ENCODE measurements around the gene GPR180.
A peak's percentile ranks its signal among the peaks of the same experiment; 100 is the strongest.

GPR180 gene

GRCh38 chr13:94583926-94584325, 17.7 kb upstream of the GPR180 start:
- peaks cover 17 to 69% (median 45%) of the 10 kb centered on the region in 4 experiments for H3K36me3 ChIP-seq (ENCODE audit: control insufficient read depth in 4 of 4, insufficient read depth in 4 of 4, low read length in 3 of 4)

GRCh38 chr13:94585543-94586101, 16.0 kb upstream of the GPR180 start:
- Histone ChIP-seq H3K27ac (ENCODE audit: insufficient read depth in 1 of 2, low read depth in 1 of 2, low read length in 2 of 2, poor library complexity in 1 of 2, severe bottlenecking in 2 of 2) (no peak overlapping the region), H3K9me3 (ENCODE audit: control extremely low read depth in 1 of 5, control insufficient read depth in 4 of 5, insufficient read depth in 2 of 5, low read depth in 1 of 5, low read length in 4 of 5) (no peaks in the 10 kb centered on the region), H3K36me3 (ENCODE audit: control insufficient read depth in 4 of 4, insufficient read depth in 4 of 4, low read length in 3 of 4) (peaks cover 12 to 58% (median 33%) of the 10 kb centered on the region in 4 experiments), H3K27me3 (replicated peaks in 2 of 5; ENCODE audit: control insufficient read depth in 4 of 5, insufficient read depth in 5 of 5, low read length in 4 of 5) (no peaks in the 10 kb centered on the region), H3K4me3 (ENCODE audit: control insufficient read depth in 1 of 7, extremely low read depth in 1 of 7, insufficient read depth in 4 of 7, low read depth in 2 of 7, low read length in 6 of 7) (no peak overlapping the region), H3K4me1 (ENCODE audit: control extremely low read depth in 1 of 4, control insufficient read depth in 4 of 4, insufficient read depth in 4 of 4, low read length in 3 of 4) (no peaks in the 10 kb centered on the region)
- no peak for DNase-seq
- ChIA-PET POLR2A (no interaction called here), CTCF (no interaction called here)
- 93% methylated on average over 5 of the region's 6 CpGs for WGBS (ENCODE audit: insufficient coverage)

More at GRCh38 chr13:94583926-94584325, 17.7 kb upstream of the GPR180 start:
- H3K9me3 ChIP-seq (ENCODE audit: control extremely low read depth in 1 of 5, control insufficient read depth in 4 of 5, insufficient read depth in 2 of 5, low read depth in 1 of 5, low read length in 4 of 5) = no peaks in the 10 kb centered on the region
- POLR2A ChIA-PET = no interaction called here
- H3K4me1 ChIP-seq (ENCODE audit: control extremely low read depth in 1 of 4, control insufficient read depth in 4 of 4, insufficient read depth in 4 of 4, low read length in 3 of 4) = no peaks in the 10 kb centered on the region
- no CpG with 5 or more reads among the region's 1 CpG for WGBS (ENCODE audit: insufficient coverage)
- CTCF ChIA-PET = no interaction called here
- H3K27me3 ChIP-seq (replicated peaks in 2 of 5; ENCODE audit: control insufficient read depth in 4 of 5, insufficient read depth in 5 of 5, low read length in 4 of 5) = no peaks in the 10 kb centered on the region
- H3K27ac ChIP-seq (ENCODE audit: insufficient read depth in 1 of 2, low read depth in 1 of 2, low read length in 2 of 2, poor library complexity in 1 of 2, severe bottlenecking in 2 of 2) = no peak overlapping the region
- no peak overlapping the region for H3K4me3 ChIP-seq (ENCODE audit: control insufficient read depth in 1 of 7, extremely low read depth in 1 of 7, insufficient read depth in 4 of 7, low read depth in 2 of 7, low read length in 6 of 7)
- DNase-seq = no peak

- POLR2A ChIA-PET = no interaction called here
- H3K27ac ChIP-seq (ENCODE audit: insufficient read depth in 1 of 2, low read depth in 1 of 2, low read length in 2 of 2, poor library complexity in 1 of 2, severe bottlenecking in 2 of 2) = no peak overlapping the region
- H3K9me3 ChIP-seq (ENCODE audit: control extremely low read depth in 1 of 5, control insufficient read depth in 4 of 5, insufficient read depth in 2 of 5, low read depth in 1 of 5, low read length in 4 of 5) = no peaks in the 10 kb centered on the region
- H3K27me3 ChIP-seq (replicated peaks in 2 of 5; ENCODE audit: control insufficient read depth in 4 of 5, insufficient read depth in 5 of 5, low read length in 4 of 5) = no peaks in the 10 kb centered on the region
- H3K36me3 ChIP-seq (ENCODE audit: control insufficient read depth in 4 of 4, insufficient read depth in 4 of 4, low read length in 3 of 4) = peaks cover 6 to 55% (median 32%) of the 10 kb centered on the region in 4 experiments
- WGBS (ENCODE audit: insufficient coverage) = 100% methylated on average over 4 of the region's 7 CpGs
- DNase-seq = no peak
- H3K4me1 ChIP-seq (ENCODE audit: control extremely low read depth in 1 of 4, control insufficient read depth in 4 of 4, insufficient read depth in 4 of 4, low read length in 3 of 4) = no peaks in the 10 kb centered on the region
- CTCF ChIA-PET = interaction anchor here (1.2 kb wide), 1 partner anchor 31 kb away, joined by 4 read pairs; no protein-coding TSS in a partner anchor
- no peak overlapping the region for H3K4me3 ChIP-seq (ENCODE audit: control insufficient read depth in 1 of 7, extremely low read depth in 1 of 7, insufficient read depth in 4 of 7, low read depth in 2 of 7, low read length in 6 of 7)
These were observed 15.3 kb upstream of the GPR180 start for GRCh38 chr13:94586371-94586770.

GRCh38 chr13:94588541-94588940, 13.1 kb upstream of the GPR180 start:
- Histone ChIP-seq H3K27ac (ENCODE audit: insufficient read depth in 1 of 2, low read depth in 1 of 2, low read length in 2 of 2, poor library complexity in 1 of 2, severe bottlenecking in 2 of 2) (no peak overlapping the region), H3K4me1 (ENCODE audit: control extremely low read depth in 1 of 4, control insufficient read depth in 4 of 4, insufficient read depth in 4 of 4, low read length in 3 of 4) (peaks cover 0 to under 1% (median under 1%) of the 10 kb centered on the region in 4 experiments), H3K9me3 (ENCODE audit: control extremely low read depth in 1 of 5, control insufficient read depth in 4 of 5, insufficient read depth in 2 of 5, low read depth in 1 of 5, low read length in 4 of 5) (no peaks in the 10 kb centered on the region), H3K27me3 (replicated peaks in 2 of 5; ENCODE audit: control insufficient read depth in 4 of 5, insufficient read depth in 5 of 5, low read length in 4 of 5) (no peaks in the 10 kb centered on the region), H3K36me3 (ENCODE audit: control insufficient read depth in 4 of 4, insufficient read depth in 4 of 4, low read length in 3 of 4) (peaks cover 3 to 47% (median 24%) of the 10 kb centered on the region in 4 experiments), H3K4me3 (ENCODE audit: control insufficient read depth in 1 of 7, extremely low read depth in 1 of 7, insufficient read depth in 4 of 7, low read depth in 2 of 7, low read length in 6 of 7) (no peak overlapping the region)
- POLR2A ChIA-PET = no interaction called here
- 89% methylated on average over 2 of the region's 4 CpGs for WGBS (ENCODE audit: insufficient coverage)
- CTCF ChIA-PET = no interaction called here
- no peak for DNase-seq

- no peak for DNase-seq
- H3K4me3 ChIP-seq (ENCODE audit: control insufficient read depth in 1 of 7, extremely low read depth in 1 of 7, insufficient read depth in 4 of 7, low read depth in 2 of 7, low read length in 6 of 7) = no peak overlapping the region
- H3K4me1 ChIP-seq (ENCODE audit: control extremely low read depth in 1 of 4, control insufficient read depth in 4 of 4, insufficient read depth in 4 of 4, low read length in 3 of 4) = peaks cover 8 to 20% (median 16%) of the 10 kb centered on the region in 4 experiments
- ChIA-PET POLR2A (no interaction called here), CTCF (interaction anchor here (1.5 kb wide), 1 partner anchor 27 kb away, joined by 8 read pairs; no protein-coding TSS in a partner anchor)
- peaks cover 0 to 35% (median 15%) of the 10 kb centered on the region in 4 experiments for H3K36me3 ChIP-seq (ENCODE audit: control insufficient read depth in 4 of 4, insufficient read depth in 4 of 4, low read length in 3 of 4)
- no peaks in the 10 kb centered on the region for H3K27me3 ChIP-seq (replicated peaks in 2 of 5; ENCODE audit: control insufficient read depth in 4 of 5, insufficient read depth in 5 of 5, low read length in 4 of 5)
- no CpG with 5 or more reads among the region's 3 CpGs for WGBS (ENCODE audit: insufficient coverage)
- no peak overlapping the region for H3K27ac ChIP-seq (ENCODE audit: insufficient read depth in 1 of 2, low read depth in 1 of 2, low read length in 2 of 2, poor library complexity in 1 of 2, severe bottlenecking in 2 of 2)
- no peaks in the 10 kb centered on the region for H3K9me3 ChIP-seq (ENCODE audit: control extremely low read depth in 1 of 5, control insufficient read depth in 4 of 5, insufficient read depth in 2 of 5, low read depth in 1 of 5, low read length in 4 of 5)
These were observed 10.9 kb upstream of the GPR180 start for GRCh38 chr13:94590744-94591143.

GRCh38 chr13:94595001-94595949, 6.4 kb upstream of the GPR180 start:
- H3K27ac ChIP-seq (ENCODE audit: insufficient read depth in 1 of 2, low read depth in 1 of 2, low read length in 2 of 2, poor library complexity in 1 of 2, severe bottlenecking in 2 of 2) = peak overlapping the region; percentile 67 to 90
- no peaks in the 10 kb centered on the region for H3K9me3 ChIP-seq (ENCODE audit: control extremely low read depth in 1 of 5, control insufficient read depth in 4 of 5, insufficient read depth in 2 of 5, low read depth in 1 of 5, low read length in 4 of 5)
- peaks cover 0 to 22% (median 7%) of the 10 kb centered on the region in 4 experiments for H3K36me3 ChIP-seq (ENCODE audit: control insufficient read depth in 4 of 4, insufficient read depth in 4 of 4, low read length in 3 of 4)
- POLR2A ChIA-PET = interaction anchor here (0.8 kb wide), 1 partner anchor 46 kb away, joined by 3 read pairs; no protein-coding TSS in a partner anchor
- CTCF ChIA-PET = interaction anchor here (0.9 to 3.5 kb wide), 5 partner anchors 16 to 159 kb away, joined by 3 to 12 read pairs (median 4); no protein-coding TSS in a partner anchor
- H3K4me1 ChIP-seq (ENCODE audit: control extremely low read depth in 1 of 4, control insufficient read depth in 4 of 4, insufficient read depth in 4 of 4, low read length in 3 of 4) = peaks cover 8 to 25% (median 17%) of the 10 kb centered on the region in 4 experiments
- peak in 2 of 3 donors; percentile 48 to 55 for DNase-seq
- WGBS (ENCODE audit: insufficient coverage) = 9% methylated on average over 16 of the region's 16 CpGs
- H3K27me3 ChIP-seq (replicated peaks in 2 of 5; ENCODE audit: control insufficient read depth in 4 of 5, insufficient read depth in 5 of 5, low read length in 4 of 5) = no peaks in the 10 kb centered on the region
- peak overlapping the region; percentile 84 to 100 (median 93) for H3K4me3 ChIP-seq (ENCODE audit: control insufficient read depth in 1 of 7, extremely low read depth in 1 of 7, insufficient read depth in 4 of 7, low read depth in 2 of 7, low read length in 6 of 7)

All from common myeloid progenitor, CD34-positive (primary cell).